Posterior vena cava (tissue), 2 donors: ENCODE results near the gene TFF2. TPM values are rescaled to one million over a fixed set of nuclear protein-coding genes. Genes with fewer than 3 reads are reported as not detected.

Experiments used
- DNase-seq: peaks from one replicate; pipeline ENCODE4 v3.0.0-alpha.2; 2020; ENCODE audit warnings: low spot score
- intact Hi-C, 2 donors: fragments of 100-400 bp; cut with DNase I; formaldehyde crosslinking; loops; one replicate each; pipeline versions ENCODE4 v1.14.1 to v1.14.2; 2022 to 2023
- total RNA-seq, 2 donors: library from RNA; stranded (reverse); fragmentation: NEBNext Ultra II Directional; extraction: Animal tissue kit (Norgen Biotek cat#: 25700); gene quantifications; one replicate each; pipeline ENCODE4 v1.2.1, GENCODE V29; 2021
- donor health status: DM: yes; HTN: yes; CAD: no.
- donor health status: DM: yes; HTN: yes; CAD: no.

Gene TFF2
- total RNA-seq, 2 donors from 2014 or later = not detected

GRCh38 chr21:42385619-42386018, 34.8 kb upstream of the TFF2 start:
- intact Hi-C loops = no loop called here
- DNase-seq = peak; percentile 69

GRCh38 chr21:42384989-42385388, 34.2 kb upstream of the TFF2 start:
- intact Hi-C loops = no loop called here
- DNase-seq = peak; percentile 41

- intact Hi-C loops = no loop called here
- DNase-seq = peak; percentile 34
Measured at GRCh38 chr21:42384156-42384945, 33.6 kb upstream of the TFF2 start.

GRCh38 chr21:42383331-42383730, 32.5 kb upstream of the TFF2 start:
- intact Hi-C loops = no loop called here
- peak; percentile 67 for DNase-seq

GRCh38 chr21:42382915-42383314, 32.1 kb upstream of the TFF2 start:
- intact Hi-C loops = no loop called here
- DNase-seq = no peak

GRCh38 chr21:42381347-42381984, 30.7 kb upstream of the TFF2 start:
- peak; percentile 25 for DNase-seq
- intact Hi-C loops = no loop called here

- intact Hi-C loops = no loop called here
Measured at GRCh38 chr21:42379426-42380215, 28.8 kb upstream of the TFF2 start.

GRCh38 chr21:42378418-42378817, 27.6 kb upstream of the TFF2 start:
- DNase-seq = no peak
- intact Hi-C loops = no loop called here

More at GRCh38 chr21:42379426-42380215, 28.8 kb upstream of the TFF2 start:
- DNase-seq = peak; percentile 50

- intact Hi-C loops = no loop called here
Measured at GRCh38 chr21:42377951-42378340, 27.2 kb upstream of the TFF2 start.

GRCh38 chr21:42377211-42377950, 26.6 kb upstream of the TFF2 start:
- intact Hi-C loops = no loop called here
- DNase-seq = peak; percentile 46

More at GRCh38 chr21:42377951-42378340, 27.2 kb upstream of the TFF2 start:
- DNase-seq = peak; percentile 30

GRCh38 chr21:42376338-42376982, 25.7 kb upstream of the TFF2 start:
- DNase-seq = no peak
- intact Hi-C loops = no loop called here

GRCh38 chr21:42375966-42376337, 25.2 kb upstream of the TFF2 start:
- DNase-seq = no peak
- intact Hi-C loops = no loop called here

- DNase-seq = no peak
- intact Hi-C loops = no loop called here
Measured at GRCh38 chr21:42375506-42375905, 24.7 kb upstream of the TFF2 start.

GRCh38 chr21:42374864-42375499, 24.2 kb upstream of the TFF2 start:
- DNase-seq = no peak
- intact Hi-C loops = no loop called here

- intact Hi-C loops = no loop called here
- no peak for DNase-seq
Measured at GRCh38 chr21:42374457-42374856, 23.7 kb upstream of the TFF2 start.

GRCh38 chr21:42373908-42374455, 23.2 kb upstream of the TFF2 start:
- no peak for DNase-seq

GRCh38 chr21:42373196-42373907, 22.6 kb upstream of the TFF2 start:
- intact Hi-C loops = no loop called here
- DNase-seq = no peak

More at GRCh38 chr21:42373908-42374455, 23.2 kb upstream of the TFF2 start:
- intact Hi-C loops = no loop called here
